Mesothelial cell of epicardium (in vitro differentiated cells): Measurements from ENCODE around the gene COPS2. TPM values are rescaled to one million over a fixed set of nuclear protein-coding genes. Genes with fewer than 3 reads are reported as not detected.

Experiments
- DNase-seq, 2 experiments: peaks; one replicate each; pipeline ENCODE4 v3.0.0; 2021; ENCODE audit warnings: low spot score in 2 of 2; ENCODE audit not compliant: unreplicated experiment in 2 of 2
- H3K27ac Mint-ChIP-seq: 2 replicates; pipeline ENCODE4 v1.8.0; 2021; ENCODE audit warnings: mixed read lengths
- H3K27me3 Mint-ChIP-seq: 2 replicates; pipeline ENCODE4 v1.8.0; 2021; ENCODE audit warnings: low read depth, mixed read lengths
- H3K36me3 Mint-ChIP-seq: 2 replicates; pipeline ENCODE4 v1.8.0; 2021; ENCODE audit warnings: mixed read lengths
- H3K4me1 Mint-ChIP-seq: 2 replicates; pipeline ENCODE4 v1.8.0; 2021; ENCODE audit warnings: mixed read lengths
- H3K4me3 Mint-ChIP-seq: 2 replicates; pipeline ENCODE4 v1.8.0; 2021; ENCODE audit warnings: mild to moderate bottlenecking, moderate library complexity, mixed read lengths
- H3K9me3 Mint-ChIP-seq: 2 replicates; pipeline ENCODE4 v1.8.0; 2021; ENCODE audit warnings: mixed read lengths
- CTCF ChIP-seq: fragments of 200-600 bp; sonication (generic); IDR thresholded peaks from one replicate; pipeline ENCODE4 v1.5.0; 2021; ENCODE audit warnings: antibody characterized with exemption; ENCODE audit not compliant: unreplicated experiment
- total RNA-seq: library from RNA; stranded (reverse); gene quantifications from 3 replicates; pipeline ENCODE4 v1.2.1, GENCODE V29; 2021

COPS2 gene
- total RNA-seq, 1 donor from 2014 or later, result 79.9 TPM

GRCh38 chr15:49169880-49170597 is 14.6 kb upstream of the COPS2 start, which contains the start of gene GALK2:
Gene GALK2, plus strand, starts transcription at chr15:49170247. Its CDS starts 76 bp downstream, at chr15:49170323.
- peaks cover 7% of the 10 kb centered on the region for H3K36me3 Mint-ChIP-seq
- peak within 1 kb of the TSS; percentile 94 for H3K4me3 Mint-ChIP-seq
- TF ChIP-seq CTCF, result no peak
- H3K4me1 Mint-ChIP-seq, result peaks cover 3% of the 10 kb centered on the region
- peak within 1 kb of the TSS; percentile 97 for H3K27ac Mint-ChIP-seq
- H3K27me3 Mint-ChIP-seq, result no peaks in the 10 kb centered on the region
- DNase-seq, result peak; percentile 56 to 80
- peaks cover 4% of the 10 kb centered on the region for H3K9me3 Mint-ChIP-seq

GRCh38 chr15:49168016-49168415 is 12.6 kb upstream of the COPS2 start:
- TF ChIP-seq CTCF, result no peak
- Mint-ChIP-seq H3K27me3 (no peaks in the 10 kb centered on the region), H3K27ac (no peak overlapping the region), H3K4me1 (peaks cover 3% of the 10 kb centered on the region), H3K4me3 (no peak overlapping the region), H3K36me3 (peaks cover 11% of the 10 kb centered on the region), H3K9me3 (no peaks in the 10 kb centered on the region)
- DNase-seq, result no peak

- H3K27me3 Mint-ChIP-seq, result no peaks in the 10 kb centered on the region
- no peak overlapping the region for H3K4me3 Mint-ChIP-seq
- no peak for DNase-seq
- no peaks in the 10 kb centered on the region for H3K4me1 Mint-ChIP-seq
- H3K36me3 Mint-ChIP-seq, result peaks cover 19% of the 10 kb centered on the region
- H3K9me3 Mint-ChIP-seq, result no peaks in the 10 kb centered on the region
- TF ChIP-seq CTCF, result no peak
- no peak overlapping the region for H3K27ac Mint-ChIP-seq
Observed at GRCh38 chr15:49164865-49165264, 9.5 kb upstream of the COPS2 start.

- Mint-ChIP-seq H3K9me3 (no peaks in the 10 kb centered on the region), H3K27me3 (no peaks in the 10 kb centered on the region), H3K4me1 (no peaks in the 10 kb centered on the region), H3K27ac (no peak overlapping the region), H3K4me3 (no peak overlapping the region), H3K36me3 (peaks cover 19% of the 10 kb centered on the region)
- no peak for DNase-seq
- no peak for TF ChIP-seq CTCF
Observed at GRCh38 chr15:49163678-49164077, 8.3 kb upstream of the COPS2 start.

- Mint-ChIP-seq H3K9me3 (no peaks in the 10 kb centered on the region), H3K27me3 (no peaks in the 10 kb centered on the region), H3K4me3 (peak overlapping the region; percentile 96), H3K27ac (peak overlapping the region; percentile 97), H3K4me1 (peaks cover 38% of the 10 kb centered on the region), H3K36me3 (no peaks in the 10 kb centered on the region)
- TF ChIP-seq CTCF, result no peak
- peak in 1 of 2 experiments; percentile 43 for DNase-seq
Observed at GRCh38 chr15:49155834-49156627, 632 bp upstream of the COPS2 start.
